ENCODE data around the gene TBC1D22A.

DNA sequence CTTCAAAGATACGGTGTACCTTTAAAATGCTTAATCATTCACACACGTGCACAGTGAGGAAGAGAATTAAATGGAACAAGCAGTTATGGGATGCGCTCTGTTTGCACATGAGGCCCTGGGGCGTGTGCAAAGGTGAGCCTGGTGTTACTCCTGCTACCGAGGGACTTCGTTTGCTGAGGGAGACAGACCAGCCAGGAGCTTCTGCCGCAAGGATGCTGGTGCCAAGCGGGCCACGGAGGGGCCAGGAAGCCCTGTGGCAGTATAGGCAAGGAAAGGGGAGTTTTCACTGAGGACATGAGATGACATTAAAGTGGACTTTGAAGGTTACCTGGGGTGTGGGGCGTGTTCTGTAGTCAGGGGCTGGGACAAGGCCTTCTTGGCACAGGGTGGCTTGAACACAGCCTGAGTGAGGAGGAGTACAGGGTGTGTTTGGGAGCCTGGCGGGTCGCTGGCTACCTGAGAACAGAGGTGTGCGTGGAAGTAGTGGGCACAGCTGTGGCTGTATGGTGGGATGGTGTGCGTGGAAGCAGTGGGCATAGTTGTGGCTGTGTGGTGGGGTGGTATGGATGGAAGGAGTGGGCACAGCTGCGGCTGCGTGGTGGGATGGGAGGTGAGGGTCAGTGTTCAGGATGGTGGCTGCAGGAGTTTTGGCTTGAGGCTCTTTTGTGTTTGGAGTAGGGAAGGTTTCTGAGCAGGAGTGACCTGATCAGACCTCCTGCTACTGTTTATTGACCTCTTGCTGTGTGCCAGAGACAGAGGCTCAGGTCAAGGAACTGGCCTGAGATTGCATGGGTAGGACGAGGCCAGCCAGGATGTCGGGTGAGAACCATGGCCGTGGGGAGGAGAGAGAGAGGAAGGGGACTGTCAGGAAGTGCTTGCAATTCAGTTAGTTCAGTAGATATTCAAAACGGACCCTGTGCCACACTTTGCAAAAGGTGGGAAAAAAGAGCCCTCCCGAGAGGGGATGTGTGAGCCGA lies 13.7 kb downstream of the TBC1D22A start:
- TF ChIP-seq EZH2 (IDR thresholded peaks at IDR 0.05; ENCODE audit: low read length) = no peak
- TF ChIP-seq CTCF (optimal IDR thresholded peaks at IDR 0.05 in 1 of 3, IDR thresholded peaks at IDR 0.05 in 1 of 3, conservative IDR thresholded peaks at IDR 0.05 in 1 of 3; ENCODE audit: extremely low read depth in 1 of 3, insufficient read depth in 2 of 3, low read length in 3 of 3) = no peak

Data from keratinocyte (primary cell).